HL-60 (cell line): ENCODE results near the gene ABCB4.

Experiments
- GABPA ChIP-seq: IDR thresholded peaks from 2 replicates; pipeline ENCODE4 v1.6.1; 2012; ENCODE audit warnings: low read depth
- POLR2AphosphoS5 ChIP-seq: IDR thresholded peaks from 2 replicates; pipeline ENCODE4 v1.6.1; 2012; ENCODE audit warnings: low read depth
- TF ChIP-seq, protein P1 (sequence below): IDR thresholded peaks from one replicate; pipeline ENCODE4 v1.5.1; 2011; ENCODE audit warnings: low read length, control low read depth, inconsistent platforms; ENCODE audit not compliant: insufficient read depth
- TF ChIP-seq, protein P2 (sequence below): IDR thresholded peaks from 2 replicates; pipeline ENCODE4 v1.6.1; 2012; ENCODE audit warnings: low read depth; ENCODE audit not compliant: insufficient replicate concordance

GRCh38 chr7:87356448-87356847, 119.0 kb downstream of the ABCB4 start:
- TF ChIP-seq, protein P1, sequence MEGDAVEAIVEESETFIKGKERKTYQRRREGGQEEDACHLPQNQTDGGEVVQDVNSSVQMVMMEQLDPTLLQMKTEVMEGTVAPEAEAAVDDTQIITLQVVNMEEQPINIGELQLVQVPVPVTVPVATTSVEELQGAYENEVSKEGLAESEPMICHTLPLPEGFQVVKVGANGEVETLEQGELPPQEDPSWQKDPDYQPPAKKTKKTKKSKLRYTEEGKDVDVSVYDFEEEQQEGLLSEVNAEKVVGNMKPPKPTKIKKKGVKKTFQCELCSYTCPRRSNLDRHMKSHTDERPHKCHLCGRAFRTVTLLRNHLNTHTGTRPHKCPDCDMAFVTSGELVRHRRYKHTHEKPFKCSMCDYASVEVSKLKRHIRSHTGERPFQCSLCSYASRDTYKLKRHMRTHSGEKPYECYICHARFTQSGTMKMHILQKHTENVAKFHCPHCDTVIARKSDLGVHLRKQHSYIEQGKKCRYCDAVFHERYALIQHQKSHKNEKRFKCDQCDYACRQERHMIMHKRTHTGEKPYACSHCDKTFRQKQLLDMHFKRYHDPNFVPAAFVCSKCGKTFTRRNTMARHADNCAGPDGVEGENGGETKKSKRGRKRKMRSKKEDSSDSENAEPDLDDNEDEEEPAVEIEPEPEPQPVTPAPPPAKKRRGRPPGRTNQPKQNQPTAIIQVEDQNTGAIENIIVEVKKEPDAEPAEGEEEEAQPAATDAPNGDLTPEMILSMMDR: no peak
- no peak for TF ChIP-seq POLR2AphosphoS5
- TF ChIP-seq, protein P2, sequence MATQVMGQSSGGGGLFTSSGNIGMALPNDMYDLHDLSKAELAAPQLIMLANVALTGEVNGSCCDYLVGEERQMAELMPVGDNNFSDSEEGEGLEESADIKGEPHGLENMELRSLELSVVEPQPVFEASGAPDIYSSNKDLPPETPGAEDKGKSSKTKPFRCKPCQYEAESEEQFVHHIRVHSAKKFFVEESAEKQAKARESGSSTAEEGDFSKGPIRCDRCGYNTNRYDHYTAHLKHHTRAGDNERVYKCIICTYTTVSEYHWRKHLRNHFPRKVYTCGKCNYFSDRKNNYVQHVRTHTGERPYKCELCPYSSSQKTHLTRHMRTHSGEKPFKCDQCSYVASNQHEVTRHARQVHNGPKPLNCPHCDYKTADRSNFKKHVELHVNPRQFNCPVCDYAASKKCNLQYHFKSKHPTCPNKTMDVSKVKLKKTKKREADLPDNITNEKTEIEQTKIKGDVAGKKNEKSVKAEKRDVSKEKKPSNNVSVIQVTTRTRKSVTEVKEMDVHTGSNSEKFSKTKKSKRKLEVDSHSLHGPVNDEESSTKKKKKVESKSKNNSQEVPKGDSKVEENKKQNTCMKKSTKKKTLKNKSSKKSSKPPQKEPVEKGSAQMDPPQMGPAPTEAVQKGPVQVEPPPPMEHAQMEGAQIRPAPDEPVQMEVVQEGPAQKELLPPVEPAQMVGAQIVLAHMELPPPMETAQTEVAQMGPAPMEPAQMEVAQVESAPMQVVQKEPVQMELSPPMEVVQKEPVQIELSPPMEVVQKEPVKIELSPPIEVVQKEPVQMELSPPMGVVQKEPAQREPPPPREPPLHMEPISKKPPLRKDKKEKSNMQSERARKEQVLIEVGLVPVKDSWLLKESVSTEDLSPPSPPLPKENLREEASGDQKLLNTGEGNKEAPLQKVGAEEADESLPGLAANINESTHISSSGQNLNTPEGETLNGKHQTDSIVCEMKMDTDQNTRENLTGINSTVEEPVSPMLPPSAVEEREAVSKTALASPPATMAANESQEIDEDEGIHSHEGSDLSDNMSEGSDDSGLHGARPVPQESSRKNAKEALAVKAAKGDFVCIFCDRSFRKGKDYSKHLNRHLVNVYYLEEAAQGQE: no peak
- no peak for TF ChIP-seq GABPA
